GM18526 (cell line): ENCODE results near the gene PCNT.

Source experiments
- POLR2A ChIP-seq: IDR thresholded peaks from 3 replicates; pipeline ENCODE4 v1.6.1; 2011; ENCODE audit not compliant: insufficient read length; ENCODE audit errors: extremely low read depth

Gene PCNT

DNA sequence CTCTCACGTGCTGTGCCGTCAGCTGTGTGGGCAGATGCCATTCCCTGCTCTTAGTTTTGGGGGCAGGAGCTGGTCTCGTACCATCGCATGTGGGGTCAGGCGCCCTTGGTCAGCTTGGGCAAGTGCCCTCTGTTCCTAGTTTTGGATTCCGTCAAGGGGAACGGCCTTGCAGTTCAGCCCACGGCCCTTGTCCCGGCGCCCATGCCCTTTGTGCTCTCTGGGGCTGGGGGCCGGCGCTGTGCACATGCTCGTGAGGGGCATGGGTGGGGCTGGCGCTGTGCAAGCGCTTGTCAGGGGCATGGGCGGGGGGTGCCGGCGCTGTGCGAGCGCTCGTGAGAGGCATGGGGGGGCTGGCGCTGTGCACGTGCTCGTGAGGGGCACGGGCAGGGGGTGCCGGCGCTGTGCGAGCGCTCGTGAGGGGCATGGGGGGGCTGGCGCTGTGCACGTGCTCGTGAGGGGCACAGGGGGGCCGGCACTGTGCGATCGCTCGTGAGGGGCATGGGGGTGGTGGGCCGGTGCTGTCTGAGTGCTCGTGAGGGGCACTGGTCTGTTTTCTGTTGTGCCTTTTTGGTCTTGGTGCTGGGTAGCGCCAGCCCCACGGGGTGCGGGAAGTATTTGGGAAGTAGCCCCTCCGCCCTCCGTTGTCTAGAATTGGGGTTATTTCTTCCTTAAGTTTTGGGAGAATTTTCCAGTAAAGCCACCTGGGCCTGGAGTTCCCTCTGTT, 105.2 kb downstream of the PCNT start:
- no peak for TF ChIP-seq POLR2A

DNA sequence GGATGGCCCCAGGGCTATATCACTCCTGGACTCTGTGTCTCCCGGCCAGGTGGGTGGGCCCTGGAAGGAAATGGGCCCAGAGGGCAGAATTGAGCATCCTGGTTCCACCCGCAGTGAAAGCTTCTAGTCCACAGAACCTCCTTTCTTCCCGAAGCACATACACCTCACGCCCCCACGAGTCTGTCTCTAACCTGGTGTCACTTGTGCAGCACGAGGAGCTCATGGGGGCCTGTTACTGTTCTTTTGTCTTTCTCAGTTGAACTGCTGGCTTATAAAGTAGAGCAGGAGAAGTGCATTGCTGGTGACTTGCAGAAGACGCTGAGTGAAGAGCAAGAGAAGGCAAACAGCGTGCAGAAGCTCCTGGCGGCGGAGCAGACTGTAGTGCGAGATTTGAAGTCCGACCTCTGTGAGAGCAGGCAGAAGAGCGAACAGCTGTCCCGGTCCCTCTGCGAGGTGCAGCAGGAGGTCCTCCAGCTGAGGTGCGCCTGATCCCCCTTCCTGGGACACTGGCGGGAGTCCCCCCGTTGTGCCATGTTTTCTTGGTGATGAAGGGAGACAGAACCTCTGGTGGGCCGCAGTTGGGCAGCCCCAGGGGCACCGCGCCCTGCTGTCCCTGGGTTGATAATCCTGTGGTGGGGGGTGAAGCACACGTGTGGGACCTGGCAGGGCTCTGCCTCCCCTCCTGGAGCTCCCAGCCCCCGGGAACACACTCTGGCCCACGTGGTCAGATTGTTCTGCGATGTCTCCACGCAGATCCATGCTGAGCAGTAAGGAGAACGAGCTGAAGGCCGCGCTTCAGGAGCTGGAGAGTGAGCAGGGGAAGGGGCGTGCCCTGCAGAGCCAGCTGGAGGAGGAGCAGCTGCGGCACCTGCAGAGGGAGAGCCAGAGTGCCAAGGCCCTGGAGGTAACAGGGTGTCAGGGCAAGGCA, 106.1 kb downstream of the PCNT start:
- no peak for TF ChIP-seq POLR2A

DNA sequence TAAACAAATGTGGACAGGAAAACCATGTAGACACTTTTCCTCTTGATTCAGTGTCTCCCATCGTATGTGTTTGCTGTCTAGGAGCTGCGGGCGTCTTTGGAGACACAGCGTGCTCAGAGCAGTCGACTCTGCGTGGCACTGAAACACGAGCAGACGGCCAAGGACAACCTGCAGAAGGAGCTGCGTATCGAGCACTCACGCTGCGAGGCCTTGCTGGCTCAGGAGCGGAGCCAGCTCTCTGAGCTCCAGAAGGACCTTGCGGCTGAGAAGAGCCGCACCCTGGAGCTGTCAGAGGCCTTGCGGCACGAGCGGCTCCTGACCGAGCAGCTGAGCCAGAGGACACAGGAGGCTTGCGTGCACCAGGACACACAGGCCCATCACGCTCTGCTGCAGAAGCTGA, 107.5 kb downstream of the PCNT start:
- no peak for TF ChIP-seq POLR2A

GRCh38 chr21:46431884-46432488, 108.0 kb downstream of the PCNT start:
- no peak for TF ChIP-seq POLR2A

DNA sequence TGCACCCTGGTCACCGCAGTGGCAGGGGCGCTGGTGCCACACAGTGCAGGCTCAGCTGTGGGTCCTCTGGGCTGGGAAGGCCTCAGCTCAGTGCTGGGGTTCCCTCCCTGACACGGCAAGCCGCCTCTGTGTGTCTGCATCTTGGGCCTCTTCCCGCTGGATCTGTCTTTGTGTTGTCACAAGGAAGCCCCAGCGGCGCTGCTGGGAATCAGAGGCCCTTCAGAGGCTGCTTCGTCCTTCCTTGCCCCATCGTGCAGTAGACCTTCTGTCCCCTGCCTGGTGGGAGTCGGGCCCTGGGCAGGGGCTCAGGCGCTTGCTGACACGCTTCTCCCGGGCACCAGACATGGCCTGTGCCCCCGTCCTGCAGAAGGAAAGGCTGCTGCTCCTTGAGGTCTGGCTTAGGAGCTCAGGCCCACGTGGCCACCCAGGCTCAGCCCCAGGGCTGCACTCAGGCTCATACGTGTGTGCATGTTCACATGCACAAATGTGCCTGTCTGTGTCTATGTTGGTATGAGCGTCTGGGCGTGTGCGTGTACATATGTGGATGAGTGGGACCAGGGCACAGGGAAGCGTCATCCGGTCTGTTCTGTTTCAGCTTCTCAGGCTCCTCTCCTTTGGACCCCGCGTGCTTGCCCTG, 110.5 kb downstream of the PCNT start:
- no peak for TF ChIP-seq POLR2A

GRCh38 chr21:46435786-46436227, 111.9 kb downstream of the PCNT start:
- no peak for TF ChIP-seq POLR2A

- TF ChIP-seq POLR2A = no peak
These were observed 112.7 kb downstream of the PCNT start for GRCh38 chr21:46436621-46437020.

DNA sequence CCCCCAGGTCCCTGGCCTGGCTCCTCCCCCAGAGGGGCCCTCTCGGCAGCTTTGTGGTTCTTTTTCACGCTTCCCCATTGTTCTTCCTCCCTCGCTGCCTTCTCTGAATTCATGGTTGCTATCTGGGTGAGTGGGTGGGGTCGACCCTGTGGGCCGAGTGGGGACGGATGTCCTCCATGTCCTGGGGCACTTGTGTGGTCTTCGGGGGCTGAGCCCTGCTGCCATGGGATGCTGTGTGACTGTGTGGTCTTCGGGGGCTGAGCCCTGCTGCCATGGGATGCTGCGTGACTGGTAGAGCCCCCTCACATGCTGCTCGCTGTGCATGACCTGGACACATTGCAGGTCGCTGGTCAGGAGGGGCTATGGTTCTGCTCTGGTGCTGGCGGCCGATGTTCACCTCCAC, 113.1 kb downstream of the PCNT start:
- TF ChIP-seq POLR2A = no peak

DNA sequence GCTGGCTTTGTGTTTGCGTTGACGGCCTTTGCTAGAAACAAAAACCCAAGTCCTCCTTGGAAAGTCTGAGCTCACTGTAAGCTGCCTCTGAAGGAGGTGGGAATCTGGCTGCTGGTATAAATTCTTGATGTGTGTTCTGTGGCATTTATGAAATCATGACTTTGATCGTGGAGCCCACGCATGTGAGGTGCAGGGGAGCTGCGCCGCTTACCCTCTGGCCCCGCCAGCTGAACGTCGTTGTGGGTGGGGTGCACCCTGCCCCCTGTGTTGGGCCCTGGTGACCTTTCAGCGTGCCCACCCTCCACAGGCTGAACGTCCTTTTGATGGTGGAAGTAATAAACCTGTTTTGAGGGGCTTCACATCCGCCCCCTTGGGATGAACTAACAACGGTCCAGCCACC, 113.6 kb downstream of the PCNT start:
- no peak for TF ChIP-seq POLR2A

DNA sequence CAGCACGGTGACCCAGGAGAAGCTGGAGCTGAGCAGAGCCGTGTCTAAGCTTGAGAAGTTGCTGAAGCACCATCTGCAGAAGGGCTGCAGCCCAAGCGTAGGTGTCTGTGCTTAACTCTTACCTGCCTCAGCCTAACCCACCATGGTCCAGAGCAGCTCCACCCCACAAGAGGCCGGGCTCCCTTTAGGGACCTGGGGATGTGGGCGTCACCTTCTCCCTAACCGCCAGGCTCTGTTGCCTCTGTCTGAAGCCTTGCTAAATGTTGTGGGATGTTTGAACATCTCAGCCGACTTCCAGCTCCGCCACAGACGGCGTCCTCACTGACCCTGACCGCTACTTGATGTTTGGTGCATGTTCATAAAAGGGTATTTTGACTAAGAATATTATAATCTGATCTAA, 114.3 kb downstream of the PCNT start:
- no peak for TF ChIP-seq POLR2A

DNA sequence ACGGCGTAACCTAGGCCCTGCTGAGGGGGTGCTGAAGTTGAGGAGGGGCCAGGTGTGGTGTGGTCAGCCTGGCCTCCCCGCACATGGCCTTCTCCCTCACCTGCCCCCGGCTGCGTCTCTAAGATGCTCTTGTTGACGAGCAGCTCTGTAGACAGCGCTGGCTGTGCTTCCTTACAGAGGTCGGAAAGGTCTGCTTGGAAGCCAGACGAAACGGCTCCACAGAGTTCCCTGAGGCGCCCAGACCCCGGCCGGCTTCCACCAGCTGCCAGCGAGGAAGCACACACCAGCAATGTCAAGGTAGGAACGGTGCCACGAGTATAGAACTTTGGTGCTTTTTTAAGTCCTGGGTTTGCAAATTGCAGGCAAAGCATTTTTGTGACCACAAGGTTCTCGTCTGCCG, 116.0 kb downstream of the PCNT start:
- no peak for TF ChIP-seq POLR2A

DNA sequence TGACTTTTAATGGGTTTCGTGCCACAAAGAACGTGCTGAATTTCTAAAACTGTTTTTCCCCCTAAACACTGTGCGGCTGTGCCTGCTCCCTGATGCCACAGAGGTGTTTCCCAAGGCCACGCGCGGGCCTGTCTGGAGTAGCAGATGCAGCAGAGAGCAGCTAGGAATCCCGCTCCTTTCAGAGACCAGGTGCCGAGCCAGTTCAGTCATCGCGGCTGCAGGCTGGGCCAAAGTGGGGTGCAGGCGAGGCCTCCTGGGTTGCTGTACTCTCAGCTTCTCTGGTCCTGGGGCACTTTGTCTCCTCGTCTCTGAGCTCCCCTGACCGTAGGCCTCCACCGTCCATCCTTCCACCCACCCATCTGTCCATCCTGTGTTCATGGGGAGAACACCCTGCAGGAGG, 117.4 kb downstream of the PCNT start:
- TF ChIP-seq POLR2A = no peak

DNA sequence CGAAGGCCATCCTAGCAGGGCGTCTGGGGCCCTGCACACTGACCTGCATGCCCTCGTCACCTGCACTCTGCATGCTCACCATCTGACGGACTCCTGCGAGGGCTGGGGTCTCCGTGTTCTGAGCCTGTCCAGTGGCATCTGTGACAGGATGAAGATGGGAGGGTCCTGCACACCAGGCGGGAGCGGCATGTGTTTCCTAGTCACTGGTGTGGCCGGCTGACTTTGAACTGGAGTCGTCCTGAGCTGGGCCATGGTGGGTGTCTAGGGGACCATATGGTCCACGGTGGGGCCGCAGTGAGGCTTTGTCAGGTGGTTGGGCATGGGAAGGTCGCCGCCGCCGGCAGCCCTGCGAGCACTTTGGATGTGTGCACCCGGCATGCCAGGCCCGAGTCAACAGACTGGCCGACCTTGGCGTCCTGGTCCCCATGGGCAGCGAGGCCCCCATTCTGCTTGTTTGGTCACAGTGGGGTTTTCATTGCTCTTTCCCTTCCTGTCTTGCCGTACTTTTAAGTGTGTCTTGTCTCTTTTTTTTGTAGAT, 118.1 kb downstream of the PCNT start:
- TF ChIP-seq POLR2A = no peak

- TF ChIP-seq POLR2A = no peak
These were observed 119.0 kb downstream of the PCNT start for GRCh38 chr21:46442938-46443337.

DNA sequence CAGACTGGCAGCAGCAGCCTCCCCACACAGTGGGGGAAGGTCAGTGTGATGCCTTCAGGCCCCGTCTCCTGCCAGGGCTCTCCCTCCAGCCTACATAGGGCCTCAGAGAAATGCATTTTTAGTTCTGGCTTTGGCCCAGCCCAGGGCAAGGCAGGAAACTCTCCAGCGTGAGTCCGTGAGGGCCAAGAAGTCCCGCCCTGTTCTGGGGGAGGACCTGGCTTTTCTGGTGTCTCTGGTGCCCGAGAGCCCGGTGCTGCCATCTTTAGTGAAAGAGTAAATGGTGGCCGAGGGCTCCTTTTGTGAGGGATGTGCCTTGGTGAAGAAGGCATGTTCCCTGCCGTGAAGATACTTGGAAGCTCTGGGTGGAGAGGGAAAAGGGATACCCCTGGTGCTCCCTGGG, 120.0 kb downstream of the PCNT start:
- TF ChIP-seq POLR2A = no peak

DNA sequence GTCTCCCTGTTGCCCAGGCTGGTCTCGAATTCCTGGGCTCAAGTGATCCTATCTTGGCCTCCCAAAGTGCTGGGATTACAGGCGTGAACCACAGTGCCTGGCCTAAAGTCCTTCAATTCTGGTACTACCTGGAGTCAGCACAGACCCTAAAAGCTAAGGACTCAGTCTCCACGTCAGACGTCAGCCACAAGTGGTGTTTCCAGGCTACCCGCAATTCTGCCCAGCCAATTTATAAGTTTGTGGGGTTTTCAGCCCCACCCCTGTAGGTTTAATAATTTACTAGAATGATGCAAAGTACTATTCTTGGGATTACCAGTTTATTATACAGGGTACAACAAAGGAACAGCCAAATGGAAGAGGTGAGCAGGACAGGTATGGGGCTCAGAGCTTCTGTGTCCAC, 124.2 kb downstream of the PCNT start:
- no peak for TF ChIP-seq POLR2A

DNA sequence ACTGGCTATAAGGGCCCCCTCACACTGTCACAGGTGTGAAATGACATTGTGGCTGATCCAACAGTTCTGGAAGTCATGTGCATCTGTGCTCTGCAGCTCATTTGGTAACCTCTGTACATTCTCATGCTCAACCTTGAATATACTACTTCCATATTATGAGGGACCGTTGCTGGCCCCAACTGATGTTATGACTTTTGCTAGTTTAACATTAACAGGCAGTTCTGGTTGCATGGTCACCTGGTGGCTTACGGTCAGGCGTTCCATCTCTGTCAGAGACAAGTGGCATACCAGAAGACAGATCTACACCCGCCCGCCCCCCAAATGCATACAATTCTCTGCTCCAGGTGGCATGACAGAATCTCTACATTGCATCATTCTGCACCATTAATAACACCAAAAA, 128.8 kb downstream of the PCNT start:
- TF ChIP-seq POLR2A = no peak
